ENCODE data around the gene UGCG. TPM values are rescaled to one million over a fixed set of nuclear protein-coding genes. Genes with fewer than 3 reads are reported as not detected.

Gene UGCG
- total and polyA plus RNA-seq, 9 of the 15 experiments (the other 6 are each of a cell fraction or from before 2014, with no cell fraction given): 20.0 to 40.3 (median 29.2) TPM

- no peak for TF ChIP-seq BCLAF1 (IDR thresholded peaks at IDR 0.05; ENCODE audit: borderline replicate concordance in 1 of 2, control insufficient read depth in 1 of 2, low read depth in 2 of 2, low read length in 1 of 2)
- TF ChIP-seq POLR2AphosphoS5 (IDR thresholded peaks at IDR 0.05; ENCODE audit: control insufficient read depth, insufficient read depth, low read depth, low read length): no peak
- peak; percentile 60 for TF ChIP-seq VEZF1 (CRISPR knock-in tag; IDR thresholded peaks at IDR 0.05)
- TF ChIP-seq TAL1 (IDR thresholded peaks at IDR 0.05): peak; percentile 6; the same call in 1 of the 2 replicates
- no peak for TF ChIP-seq ZNF79 (CRISPR knock-in tag; IDR thresholded peaks at IDR 0.05; ENCODE audit: low read depth)
- no peak for TF ChIP-seq FOXK2 (conservative IDR thresholded peaks at IDR 0.05 in 1 of 2, IDR thresholded peaks at IDR 0.05 in 1 of 2; ENCODE audit: low read depth in 2 of 2)
- TF ChIP-seq, protein P1, sequence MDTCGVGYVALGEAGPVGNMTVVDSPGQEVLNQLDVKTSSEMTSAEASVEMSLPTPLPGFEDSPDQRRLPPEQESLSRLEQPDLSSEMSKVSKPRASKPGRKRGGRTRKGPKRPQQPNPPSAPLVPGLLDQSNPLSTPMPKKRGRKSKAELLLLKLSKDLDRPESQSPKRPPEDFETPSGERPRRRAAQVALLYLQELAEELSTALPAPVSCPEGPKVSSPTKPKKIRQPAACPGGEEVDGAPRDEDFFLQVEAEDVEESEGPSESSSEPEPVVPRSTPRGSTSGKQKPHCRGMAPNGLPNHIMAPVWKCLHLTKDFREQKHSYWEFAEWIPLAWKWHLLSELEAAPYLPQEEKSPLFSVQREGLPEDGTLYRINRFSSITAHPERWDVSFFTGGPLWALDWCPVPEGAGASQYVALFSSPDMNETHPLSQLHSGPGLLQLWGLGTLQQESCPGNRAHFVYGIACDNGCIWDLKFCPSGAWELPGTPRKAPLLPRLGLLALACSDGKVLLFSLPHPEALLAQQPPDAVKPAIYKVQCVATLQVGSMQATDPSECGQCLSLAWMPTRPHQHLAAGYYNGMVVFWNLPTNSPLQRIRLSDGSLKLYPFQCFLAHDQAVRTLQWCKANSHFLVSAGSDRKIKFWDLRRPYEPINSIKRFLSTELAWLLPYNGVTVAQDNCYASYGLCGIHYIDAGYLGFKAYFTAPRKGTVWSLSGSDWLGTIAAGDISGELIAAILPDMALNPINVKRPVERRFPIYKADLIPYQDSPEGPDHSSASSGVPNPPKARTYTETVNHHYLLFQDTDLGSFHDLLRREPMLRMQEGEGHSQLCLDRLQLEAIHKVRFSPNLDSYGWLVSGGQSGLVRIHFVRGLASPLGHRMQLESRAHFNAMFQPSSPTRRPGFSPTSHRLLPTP (IDR thresholded peaks at IDR 0.05; ENCODE audit: borderline replicate concordance, extremely low read depth, insufficient read length): no peak
- TF ChIP-seq PTTG1 (tag; IDR thresholded peaks at IDR 0.05; ENCODE audit: low read depth): no peak
- no peak for TF ChIP-seq ID3 (CRISPR knock-in tag; IDR thresholded peaks at IDR 0.05)
- TF ChIP-seq ID3 (tag; IDR thresholded peaks at IDR 0.05): no peak
- TF ChIP-seq, protein P2, sequence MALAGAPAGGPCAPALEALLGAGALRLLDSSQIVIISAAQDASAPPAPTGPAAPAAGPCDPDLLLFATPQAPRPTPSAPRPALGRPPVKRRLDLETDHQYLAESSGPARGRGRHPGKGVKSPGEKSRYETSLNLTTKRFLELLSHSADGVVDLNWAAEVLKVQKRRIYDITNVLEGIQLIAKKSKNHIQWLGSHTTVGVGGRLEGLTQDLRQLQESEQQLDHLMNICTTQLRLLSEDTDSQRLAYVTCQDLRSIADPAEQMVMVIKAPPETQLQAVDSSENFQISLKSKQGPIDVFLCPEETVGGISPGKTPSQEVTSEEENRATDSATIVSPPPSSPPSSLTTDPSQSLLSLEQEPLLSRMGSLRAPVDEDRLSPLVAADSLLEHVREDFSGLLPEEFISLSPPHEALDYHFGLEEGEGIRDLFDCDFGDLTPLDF (CRISPR knock-in tag; IDR thresholded peaks at IDR 0.05): no peak
- TF ChIP-seq JUN (IDR thresholded peaks at IDR 0.05; ENCODE audit: borderline replicate concordance, low read depth, low read length): no peak
- no peak for TF ChIP-seq JUN (CRISPR knock-in tag; IDR thresholded peaks at IDR 0.05; ENCODE audit: borderline replicate concordance)
- peak in 1 of 3 experiments; percentile 41 for TF ChIP-seq YY1 (IDR thresholded peaks at IDR 0.05; ENCODE audit: borderline replicate concordance in 1 of 3, control insufficient read depth in 1 of 3, extremely low read depth in 1 of 3, insufficient read depth in 3 of 3, insufficient read length in 1 of 3, insufficient replicate concordance in 2 of 3, low read depth in 1 of 3, low read length in 2 of 3)
Measured at GRCh38 chr9:111966861-111967291, 70.3 kb downstream of the UGCG start (continued).
